HUES64 (cell line): Measurements from ENCODE around the gene LRCH1.

Source experiments
- H3K27ac ChIP-seq: 2 replicates; pipeline ENCODE4 v1.7.0; 2013; ENCODE audit warnings: low read depth, low read length, inconsistent platforms
- H3K27me3 ChIP-seq: 2 replicates; pipeline ENCODE4 v1.6.1; 2013; ENCODE audit warnings: mild to moderate bottlenecking, low read length; ENCODE audit not compliant: insufficient read depth
- H3K36me3 ChIP-seq: 2 replicates; pipeline ENCODE4 v1.6.1; 2013; ENCODE audit warnings: mild to moderate bottlenecking, low read length; ENCODE audit not compliant: insufficient read depth
- H3K4me1 ChIP-seq: 2 replicates; pipeline ENCODE4 v1.6.1; 2013; ENCODE audit warnings: mild to moderate bottlenecking, low read length, moderate library complexity; ENCODE audit not compliant: insufficient read depth
- H3K4me3 ChIP-seq: 2 replicates; pipeline ENCODE4 v1.5.1; 2013; ENCODE audit warnings: mild to moderate bottlenecking, low read length, moderate library complexity
- H3K9ac ChIP-seq: 2 replicates; pipeline ENCODE4 v1.6.1; 2013; ENCODE audit warnings: mild to moderate bottlenecking, low read depth, low read length
- H3K9me3 ChIP-seq: 2 replicates; pipeline ENCODE4 v1.6.1; 2013; ENCODE audit warnings: low read depth, low read length; ENCODE audit not compliant: insufficient read depth
- WGBS: fragments of 150-250, 120-280 bp; methylation state at CpG from one replicate; pipeline ENCODE4 v1.1.7; 2013; ENCODE audit warnings: missing lambda C conversion rate; 5-methylcytosine and 5-hydroxymethylcytosine counted together

Gene LRCH1

GRCh38 chr13:46576762-46577161, 23.8 kb downstream of the LRCH1 start:
- H3K27me3 ChIP-seq = no peaks in the 10 kb centered on the region
- no peak overlapping the region for H3K27ac ChIP-seq
- 98% methylated on average over 5 of the region's 5 CpGs for WGBS
- H3K4me3 ChIP-seq = no peak overlapping the region
- no peaks in the 10 kb centered on the region for H3K36me3 ChIP-seq
- no peak overlapping the region for H3K9ac ChIP-seq
- peaks cover 4% of the 10 kb centered on the region; the same call in 1 of the 2 replicates for H3K4me1 ChIP-seq
- no peaks in the 10 kb centered on the region for H3K9me3 ChIP-seq

- H3K9ac ChIP-seq = no peak overlapping the region
- H3K4me3 ChIP-seq = no peak overlapping the region
- no peak overlapping the region for H3K27ac ChIP-seq
These were observed 25.0 kb downstream of the LRCH1 start for GRCh38 chr13:46577696-46578589.

GRCh38 chr13:46578590-46578975, 25.6 kb downstream of the LRCH1 start:
- Histone ChIP-seq H3K27ac (no peak overlapping the region), H3K4me3 (no peak overlapping the region), H3K36me3 (no peaks in the 10 kb centered on the region), H3K4me1 (peaks cover 4% of the 10 kb centered on the region; the same call in 1 of the 2 replicates), H3K27me3 (no peaks in the 10 kb centered on the region), H3K9me3 (no peaks in the 10 kb centered on the region), H3K9ac (no peak overlapping the region)
- WGBS = 93% methylated on average over 3 of the region's 3 CpGs

More at GRCh38 chr13:46577696-46578589, 25.0 kb downstream of the LRCH1 start:
- WGBS = 90% methylated on average over 10 of the region's 10 CpGs
- H3K9me3 ChIP-seq = no peaks in the 10 kb centered on the region
- H3K36me3 ChIP-seq = no peaks in the 10 kb centered on the region
- H3K27me3 ChIP-seq = no peaks in the 10 kb centered on the region
- peaks cover 4% of the 10 kb centered on the region; the same call in 1 of the 2 replicates for H3K4me1 ChIP-seq

- Histone ChIP-seq H3K9me3 (no peaks in the 10 kb centered on the region), H3K4me3 (no peak overlapping the region), H3K9ac (no peak overlapping the region), H3K27me3 (no peaks in the 10 kb centered on the region), H3K4me1 (peaks cover 4% of the 10 kb centered on the region; the same call in 1 of the 2 replicates), H3K27ac (no peak overlapping the region), H3K36me3 (no peaks in the 10 kb centered on the region)
- WGBS = 92% methylated on average over 5 of the region's 5 CpGs
These were observed 27.4 kb downstream of the LRCH1 start for GRCh38 chr13:46580362-46580839.

GRCh38 chr13:46582190-46582589, 29.2 kb downstream of the LRCH1 start:
- H3K27ac ChIP-seq = no peak overlapping the region
- H3K9me3 ChIP-seq = no peaks in the 10 kb centered on the region
- 91% methylated on average over 2 of the region's 2 CpGs for WGBS
- H3K27me3 ChIP-seq = no peaks in the 10 kb centered on the region
- peaks cover 4% of the 10 kb centered on the region; the same call in 1 of the 2 replicates for H3K4me1 ChIP-seq
- H3K4me3 ChIP-seq = no peak overlapping the region
- H3K36me3 ChIP-seq = no peaks in the 10 kb centered on the region
- H3K9ac ChIP-seq = no peak overlapping the region

- no peak overlapping the region for H3K4me3 ChIP-seq
These were observed 34.0 kb downstream of the LRCH1 start for GRCh38 chr13:46586751-46587514.

GRCh38 chr13:46587807-46588418, 34.9 kb downstream of the LRCH1 start:
- no peaks in the 10 kb centered on the region for H3K36me3 ChIP-seq
- H3K4me1 ChIP-seq = 0 out of 2 replicates have a peak, but pooled peaks cover 2% of the 10 kb centered on the region
- H3K9me3 ChIP-seq = no peaks in the 10 kb centered on the region
- no peak overlapping the region for H3K4me3 ChIP-seq
- no peak overlapping the region for H3K27ac ChIP-seq
- WGBS = no CpG with 5 or more reads among the region's 4 CpGs
- H3K27me3 ChIP-seq = no peaks in the 10 kb centered on the region
- no peak overlapping the region for H3K9ac ChIP-seq

More at GRCh38 chr13:46586751-46587514, 34.0 kb downstream of the LRCH1 start:
- H3K4me1 ChIP-seq = no peaks in the 10 kb centered on the region
- no peaks in the 10 kb centered on the region for H3K9me3 ChIP-seq
- H3K27me3 ChIP-seq = no peaks in the 10 kb centered on the region
- no peak overlapping the region for H3K27ac ChIP-seq
- no peaks in the 10 kb centered on the region for H3K36me3 ChIP-seq
- 90% methylated on average over 7 of the region's 7 CpGs for WGBS
- no peak overlapping the region for H3K9ac ChIP-seq

- Histone ChIP-seq H3K27me3 (no peaks in the 10 kb centered on the region), H3K27ac (no peak overlapping the region), H3K9me3 (no peaks in the 10 kb centered on the region), H3K9ac (no peak overlapping the region), H3K4me3 (no peak overlapping the region), H3K4me1 (peaks cover 15% of the 10 kb centered on the region), H3K36me3 (no peaks in the 10 kb centered on the region)
These were observed 39.4 kb downstream of the LRCH1 start for GRCh38 chr13:46592385-46592784.

- 95% methylated on average over 11 of the region's 11 CpGs for WGBS
- Histone ChIP-seq H3K27ac (no peak overlapping the region), H3K9ac (no peak overlapping the region), H3K4me1 (peaks cover 15% of the 10 kb centered on the region), H3K27me3 (no peaks in the 10 kb centered on the region), H3K9me3 (no peaks in the 10 kb centered on the region), H3K4me3 (no peak overlapping the region), H3K36me3 (no peaks in the 10 kb centered on the region)
These were observed 40.4 kb downstream of the LRCH1 start for GRCh38 chr13:46593398-46593797.

- H3K4me3 ChIP-seq = no peak overlapping the region
These were observed 41.6 kb downstream of the LRCH1 start for GRCh38 chr13:46594374-46595078.

More at GRCh38 chr13:46594374-46595078, 41.6 kb downstream of the LRCH1 start:
- 96% methylated on average over 4 of the region's 5 CpGs for WGBS
- peaks cover 15% of the 10 kb centered on the region for H3K4me1 ChIP-seq
- no peaks in the 10 kb centered on the region for H3K36me3 ChIP-seq
- no peak overlapping the region for H3K9ac ChIP-seq
- no peaks in the 10 kb centered on the region for H3K9me3 ChIP-seq
- no peaks in the 10 kb centered on the region for H3K27me3 ChIP-seq
- no peak overlapping the region for H3K27ac ChIP-seq
